Brain microvascular endothelial cell (primary cell): ENCODE data around the gene TPPP2.

Experiments used
- DNase-seq: peaks from one replicate; pipeline ENCODE4 v3.0.0-alpha.2; 2020
- H3K27ac ChIP-seq: fragments of 250-450 bp; sonication (Bioruptor Pico); 2 replicates; pipeline ENCODE4 v1.5.1; 2020; ENCODE audit warnings: mild to moderate bottlenecking, moderate library complexity
- H3K27me3 ChIP-seq: fragments of 250-450 bp; sonication (Bioruptor Pico); replicated peaks from 2 replicates; pipeline ENCODE4 v1.5.1; 2020; ENCODE audit warnings: mild to moderate bottlenecking
- H3K36me3 ChIP-seq: fragments of 250-450 bp; sonication (Bioruptor Pico); replicated peaks from 2 replicates; pipeline ENCODE4 v1.5.1; 2020; ENCODE audit warnings: mild to moderate bottlenecking
- H3K4me3 ChIP-seq: 2 replicates; pipeline ENCODE4 v1.5.1; 2011; ENCODE audit warnings: low read depth, mild to moderate bottlenecking, control low read depth, low read length, moderate library complexity
- CTCF ChIP-seq: IDR thresholded peaks from 2 replicates; pipeline ENCODE4 v1.5.1; 2011; ENCODE audit warnings: low read depth, mild to moderate bottlenecking, moderate library complexity, low read length, control low read depth, inconsistent platforms; ENCODE audit errors: missing control alignments
- in situ Hi-C: cut with HindIII; loops from 2 replicates; pipeline ENCODE4 v1.10.0; 2017; ENCODE audit warnings: low sequenced_read_pairs, low pct_ligation_motif_present

TPPP2 gene

GRCh38 chr14:21011136-21011535, 18.9 kb upstream of the TPPP2 start:
- TF ChIP-seq CTCF = no peak
- in situ Hi-C loops = no loop called here
- no peak overlapping the region for H3K27ac ChIP-seq

DNA sequence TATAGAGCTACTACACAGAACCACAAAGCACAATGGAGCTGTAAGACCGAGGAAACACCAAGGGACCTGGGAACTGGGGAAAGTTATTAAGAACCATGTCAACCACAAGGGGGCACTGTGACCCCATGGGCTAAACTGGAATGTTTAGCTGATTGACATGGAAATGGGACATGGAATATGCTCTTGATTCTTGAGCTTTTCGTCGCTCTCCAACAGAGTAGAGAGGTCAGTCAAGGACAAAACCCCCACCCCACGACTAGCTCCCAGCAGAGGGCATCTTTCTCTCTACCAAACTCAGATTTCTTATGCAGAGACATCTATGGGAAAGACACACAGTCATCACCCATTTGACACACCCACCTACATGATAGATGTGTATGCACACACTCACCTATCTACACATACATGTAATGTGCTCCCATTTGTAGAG, 15.2 kb upstream of the TPPP2 start:
- H3K27ac ChIP-seq = no peak overlapping the region
- peak; percentile 90 for TF ChIP-seq CTCF

More at GRCh38 chr14:21011136-21011535, 18.9 kb upstream of the TPPP2 start:
- no peaks in the 10 kb centered on the region for H3K27me3 ChIP-seq
- no peaks in the 10 kb centered on the region for H3K36me3 ChIP-seq
- H3K4me3 ChIP-seq = no peak overlapping the region
- no peak for DNase-seq

DNA sequence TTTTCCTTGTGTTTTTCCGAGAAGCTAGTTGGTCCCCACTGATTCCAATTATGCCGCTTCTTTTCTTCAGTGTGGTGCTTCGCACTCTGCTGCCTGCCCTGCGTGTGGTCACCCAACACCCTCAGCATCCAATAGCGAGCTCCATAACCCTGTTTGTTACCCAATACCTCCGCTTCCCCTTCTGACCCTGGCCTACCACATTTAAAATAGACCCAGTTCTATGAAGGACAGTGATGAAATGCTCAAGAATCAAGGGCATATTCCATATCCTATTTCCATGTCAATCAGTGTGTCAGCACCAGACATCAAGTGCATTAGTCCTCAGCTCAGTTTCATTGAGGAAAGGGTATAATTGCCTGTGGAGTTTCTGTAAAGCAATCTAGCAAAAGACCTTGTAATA, 14.7 kb upstream of the TPPP2 start:
- Histone ChIP-seq H3K27me3 (no peaks in the 10 kb centered on the region), H3K27ac (no peak overlapping the region), H3K36me3 (no peaks in the 10 kb centered on the region), H3K4me3 (no peak overlapping the region)
- TF ChIP-seq CTCF = no peak
- DNase-seq = no peak
- in situ Hi-C loops = no loop called here

More for the DNA sequence above, 15.2 kb upstream of the TPPP2 start:
- Histone ChIP-seq H3K36me3 (no peaks in the 10 kb centered on the region), H3K27me3 (no peaks in the 10 kb centered on the region), H3K4me3 (no peak overlapping the region)
- DNase-seq = peak; percentile 80
- in situ Hi-C loops = no loop called here

DNA sequence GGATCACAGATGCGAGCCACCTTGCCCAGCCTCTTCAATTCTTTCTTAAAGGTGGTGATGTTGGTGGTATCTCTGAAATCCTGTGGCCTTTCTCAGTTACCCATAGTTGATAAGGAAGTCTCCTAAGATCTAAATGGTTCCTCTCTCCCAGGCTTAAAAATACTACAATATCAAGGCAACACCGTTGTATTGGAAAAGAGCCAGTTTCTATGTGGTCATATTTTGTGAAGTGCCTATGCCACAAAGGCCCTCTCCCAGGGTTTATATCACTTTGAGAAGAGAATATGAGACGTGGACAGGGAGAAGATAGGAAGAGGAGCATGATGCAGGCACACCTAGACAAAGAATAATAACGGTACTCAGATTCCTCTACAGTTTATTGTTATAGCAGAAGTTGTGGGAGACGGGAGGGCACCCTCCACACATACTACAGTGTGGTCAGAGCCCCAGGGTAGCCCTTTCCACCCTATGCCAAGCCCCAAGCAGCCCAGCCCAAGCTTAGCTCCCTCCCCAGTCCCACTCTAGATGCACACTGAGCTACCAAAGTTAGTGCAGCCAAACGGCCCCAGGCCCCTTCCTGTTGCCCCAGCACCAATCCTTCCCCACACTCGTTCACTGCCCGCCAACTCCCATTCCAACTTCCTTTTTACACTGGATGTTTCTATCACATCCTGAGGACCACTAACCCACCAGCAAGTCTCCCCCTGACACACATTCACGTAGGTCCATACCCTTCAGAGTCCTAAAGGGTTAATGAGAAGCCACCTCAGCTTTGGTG, 13.4 kb upstream of the TPPP2 start:
- no peaks in the 10 kb centered on the region for H3K36me3 ChIP-seq
- DNase-seq = no peak
- in situ Hi-C loops = no loop called here
- H3K27me3 ChIP-seq = peaks cover 2% of the 10 kb centered on the region
- TF ChIP-seq CTCF = no peak
- no peak overlapping the region for H3K4me3 ChIP-seq
- no peak overlapping the region for H3K27ac ChIP-seq

GRCh38 chr14:21017528-21018245, 12.3 kb upstream of the TPPP2 start:
- Histone ChIP-seq H3K27ac (no peak overlapping the region), H3K27me3 (peaks cover 7% of the 10 kb centered on the region), H3K4me3 (no peak overlapping the region), H3K36me3 (no peaks in the 10 kb centered on the region)
- no peak for TF ChIP-seq CTCF
- no peak for DNase-seq
- in situ Hi-C loops = no loop called here
